Astrocyte of the spinal cord (primary cell): Measurements from ENCODE around the gene THEMIS.
"Not testable (repeated sequence)": the region's sequence is repeated elsewhere in the genome, so short reads cannot be mapped to it uniquely, and the experiment has no call there.

Source experiments
- DNase-seq: peaks from one replicate; pipeline ENCODE4 v3.0.0; 2011; ENCODE audit warnings: low read depth, low spot score
- H3K4me3 ChIP-seq: 2 replicates; pipeline ENCODE4 v1.5.1; 2011; ENCODE audit warnings: low read depth, mild to moderate bottlenecking, low read length, moderate library complexity
- in situ Hi-C: cut with HindIII; loops from 2 replicates; pipeline ENCODE4 v1.10.0; 2017; ENCODE audit warnings: low sequenced_read_pairs
- TF ChIP-seq, protein P1 (sequence below): IDR thresholded peaks from 2 replicates; pipeline ENCODE4 v1.5.1; 2012; ENCODE audit warnings: low read depth, mild to moderate bottlenecking, low read length, inconsistent platforms

The THEMIS gene

GRCh38 chr6:127690588-127690987 is 210.3 kb downstream of the THEMIS start:
- TF ChIP-seq, protein P1, sequence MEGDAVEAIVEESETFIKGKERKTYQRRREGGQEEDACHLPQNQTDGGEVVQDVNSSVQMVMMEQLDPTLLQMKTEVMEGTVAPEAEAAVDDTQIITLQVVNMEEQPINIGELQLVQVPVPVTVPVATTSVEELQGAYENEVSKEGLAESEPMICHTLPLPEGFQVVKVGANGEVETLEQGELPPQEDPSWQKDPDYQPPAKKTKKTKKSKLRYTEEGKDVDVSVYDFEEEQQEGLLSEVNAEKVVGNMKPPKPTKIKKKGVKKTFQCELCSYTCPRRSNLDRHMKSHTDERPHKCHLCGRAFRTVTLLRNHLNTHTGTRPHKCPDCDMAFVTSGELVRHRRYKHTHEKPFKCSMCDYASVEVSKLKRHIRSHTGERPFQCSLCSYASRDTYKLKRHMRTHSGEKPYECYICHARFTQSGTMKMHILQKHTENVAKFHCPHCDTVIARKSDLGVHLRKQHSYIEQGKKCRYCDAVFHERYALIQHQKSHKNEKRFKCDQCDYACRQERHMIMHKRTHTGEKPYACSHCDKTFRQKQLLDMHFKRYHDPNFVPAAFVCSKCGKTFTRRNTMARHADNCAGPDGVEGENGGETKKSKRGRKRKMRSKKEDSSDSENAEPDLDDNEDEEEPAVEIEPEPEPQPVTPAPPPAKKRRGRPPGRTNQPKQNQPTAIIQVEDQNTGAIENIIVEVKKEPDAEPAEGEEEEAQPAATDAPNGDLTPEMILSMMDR = no peak
- H3K4me3 ChIP-seq = no peak overlapping the region
- DNase-seq = no peak
- in situ Hi-C loops = no loop called here

DNA sequence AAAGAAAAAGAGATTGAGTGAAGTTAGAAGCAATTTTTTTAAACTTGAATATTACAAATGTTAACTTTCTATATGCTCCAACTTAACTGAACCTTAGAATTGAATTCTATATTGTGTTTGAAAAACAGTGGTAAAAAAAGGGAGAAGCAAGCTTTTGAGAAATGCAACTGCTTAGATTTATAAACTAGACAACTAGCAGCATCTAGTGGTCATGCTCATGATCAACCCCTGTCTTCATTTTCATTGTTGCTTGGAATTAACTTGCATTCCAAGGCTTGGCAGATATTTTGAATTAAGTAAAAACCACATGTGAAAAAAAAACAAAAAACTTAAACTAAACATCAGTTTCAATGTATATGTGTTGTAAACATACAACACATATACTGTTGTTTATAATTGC is 210.8 kb downstream of the THEMIS start:
- in situ Hi-C loops = no loop called here
- DNase-seq = peak; percentile 47
- TF ChIP-seq, protein P1 = peak; percentile 77
- H3K4me3 ChIP-seq = no peak overlapping the region

GRCh38 chr6:127687490-127687889 is 213.4 kb downstream of the THEMIS start:
- DNase-seq, in situ Hi-C loops, H3K4me3 ChIP-seq: not testable (repeated sequence)

DNA sequence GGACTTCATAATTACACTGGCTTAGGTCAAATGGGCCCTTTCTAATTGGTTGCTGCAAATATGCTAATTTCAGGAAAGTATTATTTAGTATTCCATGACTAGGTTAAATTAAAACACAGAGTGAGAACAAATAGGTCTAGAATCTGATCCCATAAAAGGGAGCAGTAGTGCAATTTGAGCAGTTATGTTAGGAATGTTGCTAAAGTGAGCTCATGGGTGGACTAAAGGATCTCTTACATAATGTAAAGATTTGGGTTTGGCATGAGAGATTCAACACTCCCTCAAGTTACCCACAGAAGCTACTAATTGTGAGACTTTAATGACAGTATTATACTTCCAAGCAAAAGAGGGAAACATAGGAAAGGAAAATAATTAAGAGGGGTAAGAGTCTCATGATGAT is 214.8 kb downstream of the THEMIS start:
- no peak for DNase-seq
- in situ Hi-C loops = no loop called here
- TF ChIP-seq, protein P1 = no peak

GRCh38 chr6:127684501-127684900 is 216.4 kb downstream of the THEMIS start:
- no peak for DNase-seq
- TF ChIP-seq, protein P1 = no peak
- no peak overlapping the region for H3K4me3 ChIP-seq
- in situ Hi-C loops = no loop called here

More for the DNA sequence above, 214.8 kb downstream of the THEMIS start:
- no peak overlapping the region for H3K4me3 ChIP-seq
